NCI-H510A (cell line): ENCODE results near the gene SBF1.
A peak's percentile ranks its signal among the peaks of the same experiment; 100 is the strongest.

Source experiments
- DNase-seq: peaks from one replicate; lab custom pipeline; 2025; lab: John Stamatoyannopoulos, UW

The SBF1 gene

DNA sequence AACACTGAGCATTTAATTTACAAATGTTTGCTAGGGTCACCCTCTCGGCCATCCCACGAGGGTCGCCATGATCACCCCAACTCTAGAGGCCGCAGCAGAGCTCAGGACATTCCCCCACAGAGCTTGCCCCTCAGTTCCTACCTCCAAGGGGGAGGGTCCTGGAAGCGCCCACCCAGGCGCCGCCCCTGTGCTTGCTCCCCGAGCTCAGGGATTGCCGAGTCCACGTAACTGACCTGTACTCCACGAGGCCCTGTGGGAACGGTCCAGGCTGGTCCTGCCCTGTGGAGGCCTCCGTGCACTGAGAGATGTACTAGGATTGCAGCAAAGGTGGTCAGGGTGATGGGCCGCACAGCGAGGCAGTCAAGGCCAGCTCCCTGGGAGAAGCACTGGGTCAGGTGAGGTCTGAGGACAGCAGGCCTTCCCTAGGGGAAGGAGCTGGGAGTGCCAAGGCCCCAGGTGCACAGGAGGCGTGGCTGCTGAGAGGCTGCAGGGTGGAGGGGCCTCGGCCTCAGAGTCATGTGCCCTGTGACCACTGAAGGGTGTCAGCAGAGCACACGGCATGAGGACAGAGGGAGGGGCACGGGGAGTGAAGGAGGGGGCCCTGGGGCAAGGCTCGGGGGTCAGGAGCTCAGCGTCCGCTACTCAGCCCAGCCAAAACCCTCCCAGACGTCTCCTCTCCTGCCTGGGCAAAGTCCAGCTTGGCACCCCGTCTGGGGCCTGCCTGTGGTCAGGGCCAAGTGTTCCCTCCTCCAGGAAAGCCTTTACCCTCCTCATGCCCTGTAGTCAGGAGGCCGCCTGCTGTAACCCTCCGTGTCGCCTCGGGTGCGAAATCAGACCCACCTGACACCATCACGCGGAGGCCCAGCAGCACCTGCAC, 9.4 kb upstream of the SBF1 start:
- DNase-seq, result no peak

DNA sequence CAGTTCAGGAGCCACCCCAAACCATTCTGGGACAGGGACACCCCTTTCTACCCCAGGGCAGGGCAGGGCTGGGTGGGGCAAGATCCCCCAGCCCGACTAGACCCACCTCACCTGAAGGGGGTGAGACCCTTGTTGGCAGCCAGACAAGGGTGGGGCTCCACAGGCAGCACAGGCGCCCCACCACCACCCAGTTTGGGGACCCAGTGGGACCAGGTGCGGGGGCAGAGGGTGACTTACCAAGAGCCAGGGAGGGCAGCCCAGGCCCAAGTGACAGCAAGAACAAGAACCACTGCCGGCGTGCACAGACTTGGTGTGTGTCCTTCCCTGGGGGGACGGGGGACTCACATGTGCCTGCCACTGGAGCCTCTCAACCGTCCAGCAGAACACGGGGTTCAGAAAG, 8.7 kb upstream of the SBF1 start:
- no peak for DNase-seq

DNA sequence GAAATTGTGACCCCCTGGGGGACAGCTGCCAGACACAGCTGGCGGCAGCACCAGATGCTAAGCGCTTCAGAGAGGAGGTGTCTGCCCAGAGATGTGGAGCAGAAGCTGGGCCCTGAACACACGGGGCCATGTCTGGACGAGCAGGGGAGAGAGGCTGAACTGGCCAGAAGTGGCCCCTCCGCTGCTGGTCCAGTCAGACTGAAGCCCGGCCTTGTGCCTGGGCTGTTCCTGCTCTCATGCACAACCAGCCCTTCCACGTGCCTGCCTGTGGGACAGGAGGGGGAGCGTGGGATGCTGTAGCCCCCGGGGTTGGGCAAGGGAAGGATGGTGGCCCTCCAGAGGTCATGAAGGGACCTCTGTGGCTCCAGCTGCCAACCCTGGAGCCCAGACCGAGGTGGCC, 8.3 kb upstream of the SBF1 start:
- DNase-seq, result no peak

DNA sequence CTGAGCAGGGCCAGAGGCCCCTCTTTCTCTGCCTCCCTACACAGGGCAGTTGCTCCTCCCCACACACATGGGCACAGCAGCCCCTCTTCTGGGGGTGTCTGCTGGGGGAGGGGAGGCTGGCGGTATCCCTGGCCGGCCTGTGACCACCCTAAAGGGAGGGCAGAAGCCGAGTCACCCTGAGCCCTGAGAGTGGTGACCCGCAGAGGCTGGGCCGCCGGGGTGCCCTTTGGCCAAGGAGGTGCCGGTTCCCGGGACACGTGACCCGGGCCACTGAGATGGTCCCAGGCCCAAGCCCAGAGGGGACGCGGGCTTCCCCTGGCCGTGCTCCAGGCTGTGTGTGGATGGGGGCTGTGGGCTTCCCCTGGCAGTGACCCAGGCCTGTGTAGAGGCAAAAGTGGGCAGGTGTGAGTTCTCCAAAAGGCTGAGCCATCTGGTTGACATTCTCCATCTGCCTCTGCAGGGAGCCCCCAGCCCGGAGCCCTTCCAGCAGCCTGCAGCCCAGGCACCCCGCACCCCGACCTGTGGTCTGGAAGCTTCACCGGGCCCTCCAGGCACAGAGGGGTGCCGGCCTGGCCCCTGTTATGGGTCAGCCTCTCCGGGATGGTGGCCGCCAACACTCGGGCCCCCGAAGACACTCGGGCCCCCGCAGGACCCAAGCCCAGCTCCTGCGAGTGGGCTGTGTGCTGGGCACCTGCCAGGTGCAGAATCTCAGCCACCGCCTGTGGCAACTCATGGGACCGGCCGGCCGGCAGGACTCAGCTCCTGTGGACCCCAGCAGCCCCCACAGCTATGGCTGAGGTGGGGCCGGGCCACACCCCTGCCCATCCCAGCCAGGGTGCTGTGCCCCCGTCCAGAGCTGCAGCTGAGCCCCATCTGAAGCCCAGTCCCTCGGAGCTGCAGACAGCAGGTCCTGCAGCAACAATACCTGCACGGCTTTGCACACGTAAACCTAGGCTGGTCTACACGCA, 7.6 kb upstream of the SBF1 start:
- DNase-seq, result no peak

DNA sequence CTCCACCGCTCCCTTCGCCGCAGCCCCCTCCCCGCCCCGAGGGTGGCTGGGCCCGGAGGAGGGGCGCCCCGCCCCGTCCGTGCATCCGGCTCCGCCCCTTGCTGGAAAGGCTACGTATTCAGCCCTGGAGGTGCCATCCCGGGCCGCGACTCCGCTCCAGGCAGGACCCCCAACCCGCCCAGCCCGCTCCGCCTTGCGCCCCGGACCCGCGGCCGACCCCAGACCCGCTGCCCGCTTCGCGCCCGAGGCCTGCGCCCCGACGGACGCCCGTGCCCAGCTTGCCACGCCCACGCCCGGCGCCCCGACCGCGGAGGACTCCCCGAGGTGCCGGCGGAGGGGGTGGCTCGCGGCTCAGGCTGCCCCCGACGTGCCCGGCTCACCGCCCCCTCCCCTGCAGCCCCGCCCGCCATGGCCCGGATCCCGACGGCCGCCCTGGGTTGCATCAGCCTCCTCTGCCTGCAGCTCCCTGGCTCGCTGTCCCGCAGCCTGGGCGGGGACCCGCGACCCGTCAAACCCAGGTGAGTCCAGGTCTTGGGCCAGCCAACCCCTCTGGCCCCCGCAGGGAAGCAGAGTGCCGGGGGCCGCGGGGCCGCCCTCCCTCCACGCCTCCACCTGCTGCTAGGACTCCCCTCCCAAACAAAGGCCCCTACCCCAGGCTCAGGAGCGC, 6.7 kb upstream of the SBF1 start, which contains the start of gene ADM2:
Gene ADM2 (plus strand): TSS at position 104 of the 667 bp plus-strand sequence. CDS start 305 bp downstream, at position 409.
- DNase-seq, result no peak

DNA sequence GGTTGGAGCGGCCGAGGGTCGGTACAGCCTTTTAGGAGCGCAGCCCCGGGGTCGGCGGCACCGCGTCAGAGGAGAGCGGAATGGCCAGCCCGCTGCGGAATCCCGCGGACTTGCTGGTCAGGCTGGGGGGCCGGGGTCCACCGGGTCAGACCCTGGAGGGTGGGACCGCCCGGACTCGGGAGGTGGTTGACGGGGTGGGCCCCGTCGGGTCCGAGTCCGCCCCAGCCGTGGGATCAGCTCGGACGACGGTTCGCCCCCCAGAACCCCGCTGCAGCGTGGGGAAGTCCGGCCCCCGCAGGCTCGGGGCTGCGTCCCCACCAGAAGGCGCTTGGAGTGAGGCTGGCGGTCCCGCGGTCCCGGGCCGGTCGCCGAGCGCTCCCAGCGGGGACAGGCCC, 6.2 kb upstream of the SBF1 start:
- no peak for DNase-seq

DNA sequence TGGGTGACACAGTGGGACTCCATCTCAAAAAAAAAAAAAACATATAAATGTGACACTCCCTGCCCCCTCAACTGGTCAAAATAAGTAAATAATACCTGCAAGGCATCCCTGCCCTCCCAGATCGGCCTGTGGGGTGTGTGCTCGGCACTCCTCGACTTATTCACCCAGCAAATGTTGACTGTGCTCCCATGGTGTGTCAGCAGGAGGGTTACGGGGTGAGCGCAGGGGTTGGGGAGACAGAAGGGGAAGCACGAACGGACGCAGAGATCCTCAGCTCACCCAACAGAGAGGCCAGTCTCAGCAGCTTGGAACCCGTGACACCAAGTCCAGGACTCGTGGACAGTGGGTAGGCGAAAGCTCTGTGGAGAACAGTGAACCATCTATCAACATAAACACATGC, 4.9 kb upstream of the SBF1 start:
- no peak for DNase-seq

DNA sequence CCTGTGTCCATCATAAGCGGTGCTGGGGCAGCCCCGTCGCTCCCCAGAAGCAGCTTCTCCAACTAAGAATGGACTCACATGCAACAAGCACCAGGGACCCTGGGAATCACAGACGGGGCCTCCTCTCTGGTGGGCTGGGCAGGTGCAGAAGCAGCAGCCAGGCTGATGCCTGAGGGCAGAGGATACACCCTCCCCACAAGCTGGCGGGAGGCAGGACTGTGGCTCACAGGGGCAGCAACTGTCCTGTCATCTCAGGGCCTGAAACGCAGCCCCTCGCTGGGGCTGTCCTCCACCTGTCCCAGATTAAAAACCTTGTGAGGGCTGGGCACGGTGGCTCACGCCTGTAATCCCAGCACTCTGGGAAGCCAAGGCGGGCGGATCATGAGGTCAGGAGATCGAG, 3.1 kb upstream of the SBF1 start:
- no peak for DNase-seq

DNA sequence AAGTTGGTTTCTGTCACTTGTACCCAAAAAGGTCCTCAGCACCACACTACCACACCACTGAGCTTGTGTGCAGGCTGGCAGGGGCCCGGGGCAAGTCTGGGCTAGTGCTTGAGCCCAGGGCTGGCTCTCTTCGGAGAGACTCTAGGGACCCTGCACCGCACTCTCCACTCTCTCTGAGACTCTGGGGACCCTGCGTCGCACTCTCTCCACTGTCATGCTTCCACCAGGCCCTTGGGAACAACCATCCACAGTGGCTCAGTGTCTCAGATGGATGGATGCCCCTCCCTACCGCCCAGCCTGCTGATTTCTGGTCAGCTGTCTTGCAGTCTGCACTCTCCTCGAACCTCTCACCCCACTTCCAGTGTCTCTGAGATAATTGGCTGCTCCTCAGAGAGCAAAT, 2.0 kb upstream of the SBF1 start:
- DNase-seq, result no peak

DNA sequence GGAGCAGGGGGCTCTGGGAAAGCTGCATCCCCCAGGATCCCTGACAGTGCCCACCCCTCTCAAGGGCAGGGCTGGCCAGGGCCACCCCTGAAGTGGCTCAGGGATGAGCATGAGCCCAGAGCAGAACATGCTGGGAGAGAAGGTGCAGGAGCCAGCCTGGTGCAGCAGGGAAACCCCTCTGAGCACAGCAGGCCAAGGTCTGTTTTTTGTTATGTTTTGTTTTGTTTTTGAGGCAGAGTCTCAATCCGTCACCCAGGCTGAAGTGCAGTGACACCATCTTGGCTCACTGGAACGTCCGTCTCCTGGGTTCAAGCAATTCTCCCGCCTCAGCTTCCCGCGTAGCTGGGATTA, 792 bp upstream of the SBF1 start:
- DNase-seq, result no peak

DNA sequence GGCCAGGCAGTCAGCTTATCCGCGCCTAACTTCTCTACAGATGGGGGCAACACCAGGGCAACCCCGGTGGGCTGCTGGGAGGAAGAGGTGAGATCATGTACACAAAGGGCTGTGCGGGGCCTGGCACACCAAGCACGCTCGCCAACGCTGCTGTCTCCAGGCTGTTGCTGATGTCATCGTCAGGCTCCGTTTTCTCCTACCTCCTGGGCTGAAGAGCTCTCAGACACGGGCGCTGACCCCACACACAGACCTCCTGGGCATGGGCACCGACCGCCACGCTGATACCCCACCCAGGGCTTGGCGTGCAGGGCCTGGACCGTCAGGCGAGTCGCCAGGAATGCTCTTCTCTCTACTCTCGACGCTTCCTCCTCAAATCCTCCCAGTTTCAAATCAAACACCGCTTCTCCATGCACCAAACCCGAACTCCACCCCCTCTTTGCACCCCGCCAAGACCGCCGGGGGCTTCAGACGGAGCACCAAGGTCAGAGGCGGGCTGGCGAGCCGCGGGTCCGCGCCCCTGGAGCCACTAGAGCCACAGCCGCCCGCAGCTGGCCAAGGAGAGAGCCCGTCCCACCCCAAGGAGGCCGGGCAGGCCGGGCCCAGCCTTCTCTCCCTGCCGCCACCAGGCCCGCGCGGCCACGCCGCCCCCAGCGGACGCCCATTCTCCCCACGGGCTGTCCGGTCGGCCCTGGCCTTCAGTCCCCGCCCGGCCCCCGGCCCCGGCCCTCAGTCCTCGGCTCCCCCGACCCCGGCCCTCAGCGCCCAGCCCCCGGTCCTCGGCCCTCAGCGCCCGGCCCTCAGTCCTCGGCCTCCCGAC, 772 bp downstream of the SBF1 start:
- no peak for DNase-seq

DNA sequence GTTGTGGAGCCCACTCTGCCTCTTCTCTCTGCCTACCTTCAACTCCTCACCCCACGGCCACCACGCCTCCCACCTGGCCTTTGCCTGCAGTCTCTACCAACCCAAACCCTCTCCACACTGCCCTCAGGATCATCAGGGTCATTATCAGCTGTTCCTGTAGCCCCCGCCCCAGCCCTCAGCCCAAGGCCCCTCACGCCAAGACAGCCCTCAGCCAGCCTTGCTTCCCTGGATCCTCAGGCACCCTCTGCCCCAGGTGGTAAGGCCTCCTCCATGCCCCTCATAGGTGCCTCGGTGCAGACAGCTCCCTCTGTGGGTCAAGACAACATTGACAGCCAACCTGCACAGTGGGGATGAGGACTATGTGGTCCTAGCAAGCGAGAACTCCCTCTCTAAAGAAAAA, 1.7 kb downstream of the SBF1 start:
- DNase-seq, result no peak

DNA sequence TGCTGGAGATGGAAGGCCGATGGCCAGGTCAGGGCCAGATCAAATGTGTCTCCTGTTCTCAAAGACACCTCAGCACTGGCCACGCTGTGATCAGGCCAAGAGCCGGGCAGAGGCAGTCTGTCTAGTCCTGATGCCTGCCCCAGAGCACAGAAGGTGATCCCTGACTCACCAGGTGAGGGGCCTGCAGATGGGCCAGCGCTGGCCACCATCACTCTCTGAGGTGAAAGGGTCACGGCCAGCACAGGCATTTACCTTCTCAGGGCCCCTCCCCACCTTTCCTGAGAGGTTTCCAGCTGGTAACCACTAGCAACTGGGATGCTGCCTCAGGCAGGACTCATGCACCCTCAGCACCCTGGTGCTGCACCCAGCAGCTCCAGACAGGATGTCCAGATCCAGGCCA, 2.9 kb downstream of the SBF1 start:
- DNase-seq, result no peak

DNA sequence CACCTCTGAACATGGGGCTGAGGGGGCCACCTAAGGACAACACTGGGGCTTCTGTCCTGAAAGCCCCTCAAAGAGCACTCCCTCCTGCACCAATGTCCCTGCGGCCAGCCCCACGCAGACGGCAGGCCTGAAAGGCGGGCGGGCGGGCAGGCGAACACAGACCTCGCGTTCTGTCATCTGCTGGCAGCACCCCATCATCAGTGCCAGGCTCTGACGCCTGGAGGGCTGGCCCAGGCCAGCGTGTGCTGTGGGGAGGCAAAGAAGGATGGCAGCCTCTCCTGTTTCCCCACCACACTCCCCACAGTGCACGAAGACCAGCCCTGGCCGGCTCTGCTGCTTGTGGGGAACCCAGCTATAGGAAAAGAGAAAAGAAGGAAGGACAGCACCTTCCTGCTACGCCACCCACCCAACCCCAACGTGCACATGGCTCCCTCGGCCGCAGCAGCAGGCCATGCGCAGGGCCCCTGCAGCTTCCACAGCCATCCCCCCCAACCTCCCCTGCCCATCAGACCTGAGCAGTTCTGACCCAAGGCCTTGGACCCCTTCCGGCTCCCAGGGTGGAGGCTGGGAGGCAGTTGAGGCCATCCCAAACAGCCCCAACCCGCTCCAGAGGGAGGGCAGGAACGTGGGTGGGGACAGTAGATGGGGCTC, 3.5 kb downstream of the SBF1 start:
- no peak for DNase-seq

DNA sequence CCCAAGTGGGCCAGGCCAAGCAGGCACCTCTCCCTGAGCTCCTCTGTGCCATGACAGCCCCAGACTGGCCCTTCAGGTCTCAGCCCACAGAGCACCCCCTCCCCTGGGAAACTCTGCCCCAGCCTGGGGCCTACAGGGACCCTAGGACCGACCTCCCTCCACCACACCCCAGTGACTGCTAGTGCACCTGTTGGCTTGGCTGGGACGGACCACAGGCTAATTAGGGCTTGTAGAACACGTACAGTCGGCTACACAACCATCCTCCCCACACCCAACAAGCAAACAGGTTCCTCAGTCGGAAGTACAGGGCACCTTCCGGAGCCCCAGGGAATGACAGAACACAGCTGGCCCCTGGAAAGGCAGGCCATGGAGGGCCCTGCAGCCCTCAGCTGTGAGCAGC, 4.3 kb downstream of the SBF1 start:
- no peak for DNase-seq

DNA sequence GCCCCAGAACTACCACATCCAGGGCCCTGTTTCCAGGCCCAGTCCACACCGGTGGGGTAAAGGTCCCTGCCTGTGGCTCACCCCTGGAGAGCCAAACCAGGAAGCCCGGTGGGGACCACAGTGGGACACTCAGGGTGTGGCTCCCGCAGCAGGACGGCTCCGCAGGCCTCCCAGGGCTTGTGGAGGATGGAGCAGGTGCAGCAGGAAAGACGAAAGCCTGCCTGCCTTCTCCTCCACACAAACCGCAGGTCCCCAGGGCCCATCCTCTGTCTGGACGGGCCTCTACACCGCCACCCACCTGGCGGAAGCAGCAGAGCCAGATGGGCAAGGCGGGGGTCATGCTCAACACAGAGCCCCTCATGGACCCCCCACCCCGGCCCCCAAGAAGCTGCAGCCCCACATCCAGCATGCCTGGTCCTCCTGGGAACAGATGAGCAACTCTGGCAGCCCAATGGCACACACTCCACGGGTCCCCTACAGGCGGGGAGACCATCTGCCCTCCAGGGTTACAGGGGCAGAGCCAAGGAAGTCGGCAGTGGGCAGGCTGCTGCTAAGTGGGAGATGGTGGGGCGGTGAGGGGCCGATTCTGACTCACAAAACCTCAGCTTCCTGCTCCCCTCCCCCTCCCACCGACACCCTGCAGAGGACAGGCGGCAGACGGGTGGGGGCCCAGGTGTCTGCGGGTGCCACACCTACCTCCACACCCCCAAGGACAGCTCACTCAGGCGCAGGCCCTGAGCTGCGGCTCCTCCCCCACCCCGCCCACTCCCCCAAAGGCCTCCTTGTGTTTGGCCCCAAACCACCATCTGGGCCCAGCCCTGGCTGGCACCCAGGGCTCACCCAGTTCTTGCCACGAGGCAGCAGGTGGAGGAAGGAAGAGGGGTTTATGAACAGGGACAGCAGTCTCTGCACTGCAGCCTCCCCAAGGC, 5.2 kb downstream of the SBF1 start:
- peak; percentile 47 for DNase-seq

DNA sequence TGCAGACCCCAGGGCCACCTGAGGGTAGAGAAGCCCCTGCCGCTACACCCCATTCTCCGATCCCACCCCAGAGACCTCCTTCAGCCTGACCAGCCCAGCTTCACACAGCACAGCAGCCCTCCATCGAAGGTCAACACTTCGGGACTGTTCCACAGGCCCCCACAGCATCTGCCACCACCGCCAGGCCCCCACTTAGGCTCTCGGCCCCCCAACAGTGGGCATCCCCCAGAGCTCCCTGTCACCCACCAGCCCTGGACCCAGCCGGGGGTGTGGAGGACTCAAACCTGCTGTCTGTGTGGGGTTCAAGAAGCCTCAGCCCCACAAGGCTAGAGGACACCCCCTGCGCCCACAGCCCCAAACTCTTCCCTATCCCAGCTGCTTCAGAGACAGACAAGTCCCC, 6.2 kb downstream of the SBF1 start:
- DNase-seq, result no peak

DNA sequence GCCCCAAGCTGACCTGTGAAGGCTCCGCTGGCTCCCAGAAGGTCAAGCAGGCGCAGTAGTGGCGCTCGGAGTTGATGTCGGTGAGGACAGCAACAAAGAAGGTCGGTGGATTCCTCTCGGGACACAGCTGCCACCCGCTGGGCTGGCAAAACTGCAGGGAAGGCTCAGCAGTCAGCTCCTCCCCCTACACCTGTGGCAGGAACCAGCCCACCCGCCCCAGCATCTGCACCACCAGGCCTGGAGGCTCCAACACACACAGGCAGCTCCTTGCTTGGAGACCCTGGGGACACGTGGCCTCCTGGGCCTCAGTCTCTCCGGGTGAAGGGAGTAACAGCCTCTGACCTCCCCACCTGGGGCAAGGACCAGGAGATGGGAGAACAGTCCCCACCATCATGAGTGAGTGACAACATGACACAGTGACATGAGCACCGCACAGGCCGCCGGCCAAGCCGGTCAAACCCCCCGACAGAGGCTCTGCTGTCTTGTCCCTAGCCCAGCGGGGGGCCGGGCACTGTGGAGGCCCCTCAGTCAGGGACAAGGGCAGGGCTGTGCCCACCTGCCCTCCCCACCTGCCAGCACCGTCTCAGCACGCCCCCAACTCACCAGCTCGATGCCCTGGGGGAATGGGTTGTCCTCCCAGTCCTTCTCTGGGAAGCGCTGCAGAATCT, 6.9 kb downstream of the SBF1 start:
- no peak for DNase-seq

DNA sequence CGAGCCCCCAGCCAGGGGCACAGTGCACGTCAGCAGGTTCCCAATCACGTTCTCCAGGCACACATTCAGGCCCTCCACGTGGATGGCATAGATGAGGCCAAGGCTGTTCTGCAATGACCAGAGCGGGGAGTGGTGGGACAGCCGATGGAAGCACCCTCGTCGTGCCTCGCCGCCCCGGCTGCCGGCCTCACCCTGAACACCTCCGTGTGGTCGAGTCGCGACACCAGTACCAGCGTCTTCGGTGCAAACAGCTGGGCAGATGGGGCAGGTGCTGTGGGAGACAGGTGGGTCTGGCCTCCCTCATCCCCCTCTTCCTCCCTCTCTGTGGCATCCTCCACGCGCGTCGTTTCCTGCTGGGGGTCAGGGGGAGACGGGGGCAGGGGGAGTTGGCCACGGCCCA, 7.5 kb downstream of the SBF1 start:
- DNase-seq, result no peak
